Brain microvascular endothelial cell (primary cell): ENCODE data around the gene ASB7.
A peak's percentile ranks its signal among the peaks of the same experiment; 100 is the strongest.

Experiments
- DNase-seq: peaks from one replicate; pipeline ENCODE4 v3.0.0-alpha.2; 2020
- H3K27ac ChIP-seq: fragments of 250-450 bp; sonication (Bioruptor Pico); 2 replicates; pipeline ENCODE4 v1.5.1; 2020; ENCODE audit warnings: mild to moderate bottlenecking, moderate library complexity
- H3K27me3 ChIP-seq: fragments of 250-450 bp; sonication (Bioruptor Pico); replicated peaks from 2 replicates; pipeline ENCODE4 v1.5.1; 2020; ENCODE audit warnings: mild to moderate bottlenecking
- H3K36me3 ChIP-seq: fragments of 250-450 bp; sonication (Bioruptor Pico); replicated peaks from 2 replicates; pipeline ENCODE4 v1.5.1; 2020; ENCODE audit warnings: mild to moderate bottlenecking
- H3K4me3 ChIP-seq: 2 replicates; pipeline ENCODE4 v1.5.1; 2011; ENCODE audit warnings: low read depth, mild to moderate bottlenecking, control low read depth, low read length, moderate library complexity
- CTCF ChIP-seq: IDR thresholded peaks from 2 replicates; pipeline ENCODE4 v1.5.1; 2011; ENCODE audit warnings: low read depth, mild to moderate bottlenecking, moderate library complexity, low read length, control low read depth, inconsistent platforms; ENCODE audit errors: missing control alignments
- in situ Hi-C: cut with HindIII; loops from 2 replicates; pipeline ENCODE4 v1.10.0; 2017; ENCODE audit warnings: low sequenced_read_pairs, low pct_ligation_motif_present

ASB7 gene

GRCh38 chr15:100601163-100601562 lies 1.2 kb upstream of the ASB7 start:
- in situ Hi-C loops: no loop called here
- no peak for TF ChIP-seq CTCF
- no peak overlapping the region for H3K27ac ChIP-seq
- H3K27me3 ChIP-seq: no peaks in the 10 kb centered on the region
- peak overlapping the region; percentile 93 for H3K4me3 ChIP-seq
- DNase-seq: no peak
- no peaks in the 10 kb centered on the region for H3K36me3 ChIP-seq

GRCh38 chr15:100601617-100602063 lies 749 bp upstream of the ASB7 start:
- peak overlapping the region; percentile 18 for H3K27ac ChIP-seq
- no peaks in the 10 kb centered on the region for H3K36me3 ChIP-seq
- H3K4me3 ChIP-seq: peak overlapping the region; percentile 93
- TF ChIP-seq CTCF: no peak
- H3K27me3 ChIP-seq: no peaks in the 10 kb centered on the region
- in situ Hi-C loops: no loop called here
- DNase-seq: no peak

GRCh38 chr15:100602823-100603393 lies 519 bp downstream of the ASB7 start:
- peak overlapping the region; percentile 10 for H3K27ac ChIP-seq
- H3K4me3 ChIP-seq: peak overlapping the region; percentile 88
- in situ Hi-C loops: no loop called here
- no peaks in the 10 kb centered on the region for H3K27me3 ChIP-seq
- no peaks in the 10 kb centered on the region for H3K36me3 ChIP-seq
- no peak for TF ChIP-seq CTCF
- DNase-seq: peak; percentile 22

GRCh38 chr15:100612539-100612938 lies 10.2 kb downstream of the ASB7 start:
- H3K27ac ChIP-seq: no peak overlapping the region
- no peaks in the 10 kb centered on the region for H3K27me3 ChIP-seq
- TF ChIP-seq CTCF: no peak
- in situ Hi-C loops: no loop called here
- no peak for DNase-seq
- no peak overlapping the region for H3K4me3 ChIP-seq
- H3K36me3 ChIP-seq: peaks cover 15% of the 10 kb centered on the region

- Histone ChIP-seq H3K4me3 (no peak overlapping the region), H3K27ac (no peak overlapping the region), H3K27me3 (no peaks in the 10 kb centered on the region), H3K36me3 (peaks cover 15% of the 10 kb centered on the region)
- DNase-seq: no peak
- in situ Hi-C loops: no loop called here
- TF ChIP-seq CTCF: no peak
Observed at GRCh38 chr15:100613208-100613607, 10.8 kb downstream of the ASB7 start.

GRCh38 chr15:100614336-100614735 lies 11.9 kb downstream of the ASB7 start:
- DNase-seq: no peak
- no peak overlapping the region for H3K27ac ChIP-seq
- in situ Hi-C loops: no loop called here
- no peaks in the 10 kb centered on the region for H3K27me3 ChIP-seq
- H3K36me3 ChIP-seq: peaks cover 15% of the 10 kb centered on the region
- TF ChIP-seq CTCF: no peak
- H3K4me3 ChIP-seq: no peak overlapping the region
